Astrocyte of the cerebellum (primary cell): ENCODE measurements around the gene ROR2.

Source experiments
- DNase-seq: peaks from one replicate; pipeline ENCODE4 v3.0.0-alpha.2; 2011; ENCODE audit warnings: low read depth
- H3K4me3 ChIP-seq: 2 replicates; pipeline ENCODE4 v1.5.1; 2011; ENCODE audit warnings: mild to moderate bottlenecking, low read depth, low read length, moderate library complexity
- in situ Hi-C: cut with HindIII; loops from 2 replicates; pipeline ENCODE4 v1.10.0; 2017; ENCODE audit warnings: low sequenced_read_pairs
- TF ChIP-seq, protein P1 (sequence below): IDR thresholded peaks from 2 replicates; pipeline ENCODE4 v1.5.1; 2012; ENCODE audit warnings: low read length, low read depth, moderate library complexity, mild to moderate bottlenecking; ENCODE audit errors: missing control alignments

The ROR2 gene

DNA sequence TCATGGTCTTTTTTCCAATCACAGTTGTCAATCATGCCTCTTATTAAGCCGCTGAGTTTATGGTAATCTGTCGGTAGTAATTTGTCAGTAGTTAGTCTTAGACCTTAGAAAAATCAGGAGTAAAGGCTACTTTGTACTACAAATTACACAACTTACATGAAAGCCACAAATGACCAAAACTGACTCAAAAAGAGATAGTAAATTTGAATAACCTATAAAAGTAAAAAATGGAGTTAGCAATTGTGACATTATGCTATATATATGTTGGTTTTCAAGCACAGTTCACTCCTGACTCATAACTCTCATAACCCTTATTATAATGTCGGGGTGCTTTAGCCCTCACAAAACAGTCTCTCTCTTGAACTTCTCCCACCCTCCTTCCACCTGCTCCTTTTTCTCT, 251.8 kb downstream of the ROR2 start:
- no peak overlapping the region for H3K4me3 ChIP-seq
- DNase-seq, result no peak
- TF ChIP-seq, protein P1, sequence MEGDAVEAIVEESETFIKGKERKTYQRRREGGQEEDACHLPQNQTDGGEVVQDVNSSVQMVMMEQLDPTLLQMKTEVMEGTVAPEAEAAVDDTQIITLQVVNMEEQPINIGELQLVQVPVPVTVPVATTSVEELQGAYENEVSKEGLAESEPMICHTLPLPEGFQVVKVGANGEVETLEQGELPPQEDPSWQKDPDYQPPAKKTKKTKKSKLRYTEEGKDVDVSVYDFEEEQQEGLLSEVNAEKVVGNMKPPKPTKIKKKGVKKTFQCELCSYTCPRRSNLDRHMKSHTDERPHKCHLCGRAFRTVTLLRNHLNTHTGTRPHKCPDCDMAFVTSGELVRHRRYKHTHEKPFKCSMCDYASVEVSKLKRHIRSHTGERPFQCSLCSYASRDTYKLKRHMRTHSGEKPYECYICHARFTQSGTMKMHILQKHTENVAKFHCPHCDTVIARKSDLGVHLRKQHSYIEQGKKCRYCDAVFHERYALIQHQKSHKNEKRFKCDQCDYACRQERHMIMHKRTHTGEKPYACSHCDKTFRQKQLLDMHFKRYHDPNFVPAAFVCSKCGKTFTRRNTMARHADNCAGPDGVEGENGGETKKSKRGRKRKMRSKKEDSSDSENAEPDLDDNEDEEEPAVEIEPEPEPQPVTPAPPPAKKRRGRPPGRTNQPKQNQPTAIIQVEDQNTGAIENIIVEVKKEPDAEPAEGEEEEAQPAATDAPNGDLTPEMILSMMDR, result no peak
- in situ Hi-C loops, result no loop called here

DNA sequence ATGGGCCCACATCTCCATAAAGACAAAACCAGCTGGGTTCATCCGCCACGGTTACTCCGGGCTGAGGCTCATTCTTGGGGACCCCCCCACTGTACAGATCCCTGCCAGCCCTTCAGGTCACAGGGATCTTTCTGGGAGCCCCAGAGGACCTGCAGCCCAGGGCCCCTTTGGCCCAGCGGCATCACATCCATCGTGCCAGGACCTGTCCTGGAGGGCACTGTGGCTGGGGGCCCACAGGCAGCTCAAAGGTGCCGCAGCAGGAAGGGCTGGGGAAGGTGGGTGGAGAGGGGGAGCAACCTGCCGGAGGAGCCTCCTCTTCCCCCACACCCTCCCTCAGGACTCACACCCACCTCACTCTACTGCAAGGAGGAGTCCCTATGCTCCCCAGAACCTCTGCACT, 252.8 kb downstream of the ROR2 start:
- in situ Hi-C loops, result no loop called here
- TF ChIP-seq, protein P1, result no peak
- no peak for DNase-seq
- H3K4me3 ChIP-seq, result no peak overlapping the region

DNA sequence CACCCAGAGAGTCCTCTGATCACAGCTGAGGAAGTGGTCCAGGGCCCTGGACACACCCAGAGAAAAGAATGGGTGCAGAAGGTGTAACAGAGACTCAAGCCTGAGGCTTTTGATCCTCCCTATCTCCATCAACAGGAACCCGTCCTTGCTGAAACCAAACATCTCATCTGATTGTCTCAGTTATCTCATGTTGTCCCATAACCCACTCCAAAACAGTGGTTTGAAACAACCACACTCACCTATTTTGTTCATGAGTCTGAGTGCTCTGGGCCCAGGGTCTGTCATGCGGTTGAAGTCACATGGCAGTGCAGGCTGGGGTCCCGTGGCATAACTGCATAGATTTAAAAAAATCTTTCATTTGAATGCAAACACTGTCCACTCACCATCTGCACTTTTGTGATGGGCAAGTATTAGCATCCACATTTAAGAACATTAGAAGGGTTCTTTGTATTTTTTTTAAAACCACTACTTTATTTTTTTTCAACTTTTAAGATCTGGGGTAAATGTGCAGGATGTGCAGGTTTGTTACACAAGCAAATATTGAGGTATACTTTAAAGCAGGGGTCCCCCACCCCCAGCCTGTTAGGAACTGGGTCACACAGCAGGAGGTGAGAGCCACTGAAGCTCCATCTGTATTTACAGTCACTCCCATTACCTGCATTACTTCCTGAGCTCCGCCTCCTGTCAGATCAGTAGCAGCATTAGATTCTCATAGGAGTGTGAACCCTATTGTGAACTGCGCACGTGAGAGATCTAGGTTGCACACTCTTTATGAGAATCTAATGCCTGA, 255.8 kb downstream of the ROR2 start:
- H3K4me3 ChIP-seq, result no peak overlapping the region
- in situ Hi-C loops, result no loop called here
- DNase-seq, result no peak
- TF ChIP-seq, protein P1, result no peak

DNA sequence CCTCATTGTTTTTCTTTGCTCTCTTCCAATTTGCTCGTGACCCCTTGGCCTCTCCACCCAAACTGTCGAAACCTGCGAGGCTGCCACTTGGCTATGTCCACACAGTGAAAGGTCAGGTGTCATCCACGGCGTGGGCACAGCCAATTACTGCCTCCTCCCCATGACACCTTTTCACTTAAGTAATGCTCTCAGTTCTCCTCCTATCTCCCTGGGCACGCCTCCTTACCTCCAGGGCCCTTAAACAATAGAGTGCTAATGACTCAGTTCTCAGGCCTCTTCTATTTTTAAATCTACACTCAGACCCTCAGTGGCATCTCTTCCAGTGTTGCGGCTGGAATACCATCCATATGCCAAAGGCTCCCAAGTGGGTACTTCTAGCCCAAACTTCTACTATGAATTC, 256.8 kb downstream of the ROR2 start:
- no peak overlapping the region for H3K4me3 ChIP-seq
- TF ChIP-seq, protein P1, result no peak
- no peak for DNase-seq
- in situ Hi-C loops, result no loop called here

DNA sequence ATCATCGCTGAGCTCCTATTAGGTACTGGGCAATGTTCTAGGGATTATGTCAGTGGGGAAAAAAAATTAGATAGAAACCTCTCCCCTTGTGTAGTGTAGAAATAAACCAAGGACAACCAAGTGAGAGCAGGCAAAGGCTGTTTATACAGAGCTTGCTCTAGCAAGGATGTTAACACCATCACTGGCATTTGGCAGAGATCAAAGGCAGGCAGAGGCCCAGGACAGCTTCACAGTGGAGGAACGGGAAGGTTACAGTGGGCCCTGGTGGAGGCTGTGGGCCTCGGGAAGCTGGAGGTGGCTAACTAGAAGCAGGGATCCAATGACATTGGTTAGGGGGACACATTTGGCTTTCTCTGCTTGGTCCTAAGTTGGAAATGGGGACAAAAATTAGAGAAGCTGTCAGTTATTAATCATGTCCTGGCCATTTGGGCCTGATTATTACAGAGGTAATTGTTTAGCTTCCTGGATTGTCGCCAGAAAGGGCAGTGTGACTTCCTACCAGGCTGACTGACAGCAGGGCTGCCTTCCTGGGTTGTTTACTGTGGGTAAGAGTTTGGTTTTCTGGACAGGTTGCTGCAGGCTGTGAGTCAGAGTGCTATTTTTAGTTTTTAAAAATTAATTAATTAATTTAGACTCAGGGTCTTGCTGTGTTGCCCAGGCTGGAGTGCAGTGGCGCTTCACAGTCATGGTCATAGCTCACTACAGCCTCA, 259.3 kb downstream of the ROR2 start:
- no peak for DNase-seq
- TF ChIP-seq, protein P1, result no peak
- in situ Hi-C loops, result no loop called here
- H3K4me3 ChIP-seq, result no peak overlapping the region

DNA sequence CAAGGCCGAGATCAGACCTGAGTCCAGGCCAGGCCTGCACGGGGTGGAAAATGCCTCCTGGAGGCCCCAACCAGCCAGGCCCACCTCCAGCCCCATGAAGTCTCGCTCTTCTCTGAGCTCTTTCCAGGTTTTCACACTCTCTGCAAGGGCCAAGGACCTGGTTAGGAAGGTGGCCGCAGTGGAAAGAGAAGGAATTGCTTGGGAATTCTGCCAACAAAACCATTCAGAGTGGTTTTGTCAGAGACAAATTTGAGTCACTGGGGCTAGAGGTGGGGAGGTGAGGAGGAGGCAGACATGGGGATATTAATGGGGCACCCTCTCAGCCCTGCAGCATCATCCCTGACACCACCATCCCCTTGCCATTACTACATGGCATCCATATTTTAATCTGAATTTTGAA, 261.0 kb downstream of the ROR2 start:
- H3K4me3 ChIP-seq, result no peak overlapping the region
- in situ Hi-C loops, result no loop called here
- TF ChIP-seq, protein P1, result no peak
- DNase-seq, result no peak
